ENCODE measurements around the gene NCAM1. TPM values are rescaled to one million over a fixed set of nuclear protein-coding genes. Genes with fewer than 3 reads are reported as not detected.

NCAM1 gene
- total RNA-seq, 1 donor from 2014 or later = 3.1 TPM

DNA sequence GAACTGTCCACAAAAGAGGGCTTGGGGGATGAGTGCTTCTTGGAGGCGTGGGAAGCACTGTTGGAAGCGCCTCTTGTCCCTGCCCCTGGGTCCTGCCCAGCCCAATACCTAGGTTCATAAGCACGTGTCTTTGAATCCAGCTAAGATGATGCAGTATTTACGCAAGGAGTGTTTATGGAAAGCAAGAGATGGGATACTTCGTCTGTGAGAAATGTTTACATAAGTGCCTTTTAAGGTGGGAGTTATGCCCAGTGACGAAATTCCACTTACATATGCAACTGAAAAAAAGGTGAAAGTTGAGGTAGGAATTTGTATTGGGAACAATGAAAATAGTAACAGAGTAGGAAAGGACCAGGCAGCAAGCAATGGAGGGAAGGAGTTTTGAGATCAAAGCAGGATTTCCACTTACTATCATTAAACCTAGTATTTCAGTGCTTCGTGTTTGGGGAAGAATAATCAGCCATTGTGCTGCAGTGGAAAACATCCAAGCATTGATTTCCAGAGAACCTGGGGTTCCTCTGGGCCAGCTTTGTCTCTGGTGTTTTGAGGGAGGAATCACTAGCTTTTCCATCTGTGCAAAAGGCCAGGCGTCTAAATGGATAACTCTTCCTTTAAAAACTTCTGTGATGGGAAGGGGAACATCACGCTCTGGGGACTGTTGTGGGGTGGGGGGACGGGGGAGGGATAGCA is 237.9 kb downstream of the NCAM1 start:
- no peak overlapping the region for H3K4me3 ChIP-seq (ENCODE audit: low read depth, low read length)
- TF ChIP-seq CTCF (conservative IDR thresholded peaks at IDR 0.05; ENCODE audit: low read depth, low read length) = no peak
- no peak for DNase-seq (ENCODE audit: low read depth)

- H3K4me3 ChIP-seq (ENCODE audit: low read depth, low read length) = no peak overlapping the region
- TF ChIP-seq CTCF (conservative IDR thresholded peaks at IDR 0.05; ENCODE audit: low read depth, low read length) = no peak
- no peak for DNase-seq (ENCODE audit: low read depth)
Observed at GRCh38 chr11:113199866-113200265, 238.6 kb downstream of the NCAM1 start.

- no peak overlapping the region for H3K4me3 ChIP-seq (ENCODE audit: low read depth, low read length)
- DNase-seq (ENCODE audit: low read depth) = no peak
- no peak for TF ChIP-seq CTCF (conservative IDR thresholded peaks at IDR 0.05; ENCODE audit: low read depth, low read length)
Observed at GRCh38 chr11:113201054-113201818, 240.0 kb downstream of the NCAM1 start.

- H3K4me3 ChIP-seq (ENCODE audit: low read depth, low read length) = no peak overlapping the region
- no peak for TF ChIP-seq CTCF (conservative IDR thresholded peaks at IDR 0.05; ENCODE audit: low read depth, low read length)
- no peak for DNase-seq (ENCODE audit: low read depth)
Observed at GRCh38 chr11:113202431-113202830, 241.2 kb downstream of the NCAM1 start.

GRCh38 chr11:113203141-113203753 is 242.0 kb downstream of the NCAM1 start:
- no peak for DNase-seq (ENCODE audit: low read depth)
- no peak overlapping the region for H3K4me3 ChIP-seq (ENCODE audit: low read depth, low read length)
- TF ChIP-seq CTCF (conservative IDR thresholded peaks at IDR 0.05; ENCODE audit: low read depth, low read length) = no peak

DNA sequence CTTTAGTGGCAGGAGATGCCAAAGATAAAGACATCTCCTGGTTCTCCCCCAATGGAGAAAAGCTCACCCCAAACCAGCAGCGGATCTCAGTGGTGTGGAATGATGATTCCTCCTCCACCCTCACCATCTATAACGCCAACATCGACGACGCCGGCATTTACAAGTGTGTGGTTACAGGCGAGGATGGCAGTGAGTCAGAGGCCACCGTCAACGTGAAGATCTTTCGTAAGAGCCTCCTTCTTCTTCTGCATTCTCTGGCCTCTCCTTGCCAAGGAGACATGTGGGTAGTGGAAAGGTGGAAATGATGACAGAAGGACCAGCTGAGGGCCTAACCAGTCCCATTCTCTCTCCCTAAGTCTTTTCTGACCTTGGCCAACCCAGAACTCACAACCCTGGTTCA is 243.1 kb downstream of the NCAM1 start:
- no peak for TF ChIP-seq CTCF (conservative IDR thresholded peaks at IDR 0.05; ENCODE audit: low read depth, low read length)
- DNase-seq (ENCODE audit: low read depth) = no peak
- H3K4me3 ChIP-seq (ENCODE audit: low read depth, low read length) = no peak overlapping the region
